GM13976 (cell line): ENCODE data around the gene TAPT1.

ENCODE experiments used
- DNase-seq: peaks from one replicate; pipeline ENCODE4 v3.0.0; 2012; ENCODE audit warnings: low spot score
- in situ Hi-C: fragments of 300-500 bp; cut with MboI; formaldehyde crosslinking; loops from one replicate; pipeline ENCODE4 v1.12.0; 2022; ENCODE audit warnings: low sequenced_read_pairs, mixed read lengths, inconsistent platforms; ENCODE audit not compliant: unreplicated experiment
- TF ChIP-seq, protein P1 (sequence below): IDR thresholded peaks from 2 replicates; pipeline ENCODE4 v1.5.1; 2012; ENCODE audit warnings: borderline replicate concordance, mild to moderate bottlenecking; ENCODE audit not compliant: insufficient read depth; ENCODE audit errors: extremely low read depth, missing control alignments, control extremely low read depth

TAPT1 gene

DNA sequence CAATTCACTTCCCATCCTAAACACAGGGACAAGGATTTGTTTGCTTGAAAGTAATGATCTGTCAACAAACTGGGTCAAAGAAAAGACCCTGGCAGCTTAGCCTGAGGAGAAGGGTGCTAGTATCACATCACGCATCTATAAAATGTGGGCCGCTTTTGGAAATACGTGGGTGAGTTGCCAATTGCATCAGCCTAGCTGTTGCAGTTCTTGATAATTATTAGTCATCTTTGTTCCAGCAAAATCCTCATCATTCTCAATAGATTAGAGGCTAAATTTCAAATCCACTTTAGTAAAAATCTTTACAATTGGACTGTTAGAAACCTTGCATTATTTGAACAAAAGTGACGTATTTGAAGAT, 33.6 kb upstream of the TAPT1 start:
- no peak for DNase-seq
- TF ChIP-seq, protein P1, sequence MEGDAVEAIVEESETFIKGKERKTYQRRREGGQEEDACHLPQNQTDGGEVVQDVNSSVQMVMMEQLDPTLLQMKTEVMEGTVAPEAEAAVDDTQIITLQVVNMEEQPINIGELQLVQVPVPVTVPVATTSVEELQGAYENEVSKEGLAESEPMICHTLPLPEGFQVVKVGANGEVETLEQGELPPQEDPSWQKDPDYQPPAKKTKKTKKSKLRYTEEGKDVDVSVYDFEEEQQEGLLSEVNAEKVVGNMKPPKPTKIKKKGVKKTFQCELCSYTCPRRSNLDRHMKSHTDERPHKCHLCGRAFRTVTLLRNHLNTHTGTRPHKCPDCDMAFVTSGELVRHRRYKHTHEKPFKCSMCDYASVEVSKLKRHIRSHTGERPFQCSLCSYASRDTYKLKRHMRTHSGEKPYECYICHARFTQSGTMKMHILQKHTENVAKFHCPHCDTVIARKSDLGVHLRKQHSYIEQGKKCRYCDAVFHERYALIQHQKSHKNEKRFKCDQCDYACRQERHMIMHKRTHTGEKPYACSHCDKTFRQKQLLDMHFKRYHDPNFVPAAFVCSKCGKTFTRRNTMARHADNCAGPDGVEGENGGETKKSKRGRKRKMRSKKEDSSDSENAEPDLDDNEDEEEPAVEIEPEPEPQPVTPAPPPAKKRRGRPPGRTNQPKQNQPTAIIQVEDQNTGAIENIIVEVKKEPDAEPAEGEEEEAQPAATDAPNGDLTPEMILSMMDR = no peak
- in situ Hi-C loops = loop anchor here (10.0 kb wide), 1 partner anchor 235 kb away; no protein-coding TSS in a partner anchor

DNA sequence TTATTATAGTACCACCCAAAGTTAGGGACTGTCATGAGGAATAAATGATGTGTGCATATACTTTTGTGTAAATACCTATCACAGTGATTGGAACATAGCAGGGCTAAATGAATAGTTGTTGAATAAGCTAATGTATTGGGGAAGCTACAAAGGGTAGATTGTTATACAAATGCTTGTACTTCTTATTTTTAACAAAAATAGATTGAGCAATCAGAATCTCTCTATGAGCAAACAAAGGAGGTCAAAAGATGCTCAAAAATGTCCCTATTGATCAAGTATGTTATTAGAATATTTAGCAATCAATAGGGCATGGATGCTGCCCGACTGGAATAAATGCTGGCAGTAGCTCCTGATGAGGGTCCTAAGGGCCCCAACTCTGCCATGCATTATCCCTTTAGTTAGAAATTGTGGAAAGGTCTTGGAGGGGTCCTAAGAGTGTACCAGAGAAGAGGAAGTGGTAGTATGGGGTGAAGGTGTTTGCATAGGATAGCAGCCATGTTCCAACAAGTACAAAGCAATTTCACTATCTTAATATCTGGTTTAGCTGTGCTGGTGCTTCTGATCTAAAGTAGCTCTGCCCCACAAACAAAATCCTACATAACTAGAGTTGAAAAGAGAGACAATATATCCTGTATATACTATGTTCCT, 33.1 kb upstream of the TAPT1 start:
- no peak for DNase-seq
- TF ChIP-seq, protein P1 = no peak
- in situ Hi-C loops = no loop called here

DNA sequence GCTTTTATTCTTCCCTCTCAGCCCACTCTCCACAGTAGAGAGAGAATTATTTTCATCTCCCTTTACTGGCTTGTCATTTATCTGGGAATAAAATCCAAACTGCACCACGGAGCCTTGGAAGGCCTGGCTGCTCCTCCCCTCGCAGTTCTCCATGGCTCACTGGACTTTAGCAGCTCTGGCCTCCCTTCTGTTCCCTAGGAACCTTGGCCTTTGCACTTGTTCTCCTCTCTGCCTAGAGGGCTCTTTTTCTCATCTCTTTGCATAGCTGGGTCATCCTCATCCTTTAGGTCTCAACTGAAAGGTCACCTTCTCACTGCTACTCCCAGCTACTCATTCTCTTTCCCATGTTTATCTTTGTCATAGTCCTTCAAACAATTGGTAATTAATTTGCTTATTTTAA, 31.3 kb upstream of the TAPT1 start:
- in situ Hi-C loops = no loop called here
- DNase-seq = no peak
- TF ChIP-seq, protein P1 = no peak

DNA sequence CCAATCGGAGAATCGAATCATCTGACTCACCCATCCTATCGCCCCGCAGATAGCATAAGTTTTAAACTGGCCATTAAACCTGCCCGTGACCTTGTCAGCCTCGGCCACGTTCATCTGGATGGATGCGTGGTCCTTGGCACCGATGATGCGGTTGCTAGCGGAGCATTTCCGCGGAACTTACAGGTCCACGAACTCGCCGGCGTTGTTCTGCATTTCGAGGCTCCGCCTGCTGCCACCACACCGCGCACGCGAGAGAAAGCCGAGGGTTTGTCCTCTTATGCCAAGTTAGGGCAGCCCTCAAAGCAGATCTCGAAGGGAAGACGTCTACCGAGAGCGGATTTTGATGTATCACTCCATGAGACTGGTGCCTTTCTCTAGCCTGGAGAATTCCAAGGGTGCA, 30.1 kb upstream of the TAPT1 start:
- TF ChIP-seq, protein P1 = no peak
- DNase-seq = no peak
- in situ Hi-C loops = no loop called here

DNA sequence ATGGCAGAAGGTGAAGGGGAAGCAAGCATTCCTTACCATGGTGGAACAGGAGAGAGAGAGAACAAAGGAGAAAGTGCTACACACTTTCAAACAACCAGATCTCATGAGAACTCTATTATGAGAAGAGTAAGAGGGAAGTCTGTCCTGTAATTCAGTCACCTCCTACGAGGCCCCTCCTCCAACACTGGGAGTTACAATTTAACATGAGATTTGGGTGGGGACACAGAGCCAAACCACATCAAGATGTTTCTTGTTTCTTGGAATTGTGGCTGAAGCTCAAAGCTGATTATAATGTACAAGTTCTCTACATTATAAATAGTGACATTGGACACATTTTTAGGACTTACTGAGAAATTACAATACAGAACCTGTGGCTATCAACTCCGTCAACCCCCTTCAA, 29.5 kb upstream of the TAPT1 start:
- DNase-seq = no peak
- TF ChIP-seq, protein P1 = no peak
- in situ Hi-C loops = no loop called here

DNA sequence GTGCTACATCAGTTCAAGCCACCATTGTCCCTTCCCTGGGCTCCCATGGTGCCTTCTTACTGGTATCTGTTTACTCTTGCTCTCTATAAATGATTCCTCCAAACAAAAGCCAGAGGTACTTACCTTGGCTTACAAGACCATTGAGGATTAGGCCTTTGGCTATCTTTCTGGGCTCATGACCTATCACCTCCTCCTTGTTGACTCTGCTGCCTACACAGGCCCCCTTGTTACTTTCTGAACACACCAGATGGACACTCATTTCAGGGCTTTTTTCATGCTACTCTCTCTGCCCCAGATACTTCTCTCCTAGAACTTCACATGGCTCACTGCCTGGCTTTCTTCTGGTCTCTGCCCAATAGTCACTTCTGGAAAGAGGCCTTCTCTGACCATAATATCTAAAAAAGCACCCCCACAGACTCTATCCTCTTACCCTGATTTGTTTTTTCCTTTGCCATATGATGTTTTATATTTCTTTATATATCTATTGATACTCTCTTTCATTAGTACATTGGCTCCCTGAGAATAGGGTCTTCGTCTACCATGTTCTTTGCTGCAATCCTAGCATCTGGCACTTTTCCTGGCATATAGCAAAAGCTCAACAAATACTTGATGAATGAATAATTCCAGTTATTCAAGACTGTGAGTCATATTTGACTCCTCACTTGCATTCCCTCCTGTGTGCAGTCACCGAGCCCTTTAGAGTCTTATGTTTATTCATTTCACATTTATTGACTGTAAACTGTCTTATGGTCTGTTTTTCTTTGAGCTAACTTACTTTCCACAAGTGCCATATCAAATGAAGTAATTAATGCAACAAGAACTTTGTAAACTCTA, 27.1 kb upstream of the TAPT1 start:
- in situ Hi-C loops = no loop called here
- no peak for DNase-seq
- TF ChIP-seq, protein P1 = no peak
